ENCODE results near the gene CWC22. TPM values are rescaled to one million over a fixed set of nuclear protein-coding genes. Genes with fewer than 3 reads are reported as not detected.
A peak's percentile ranks its signal among the peaks of the same experiment; 100 is the strongest.
"Not testable (repeated sequence)": the region's sequence is repeated elsewhere in the genome, so short reads cannot be mapped to it uniquely, and the experiment has no call there.

Gene CWC22
- 27.3 TPM for polyA plus RNA-seq
- long read RNA-seq, donor 1, partial matches to known transcripts, result 7 of 8 reads
- long read RNA-seq, donor 1, other reads (novel, unspliced or antisense), result 0 of 8 reads
- long read RNA-seq, donor 2, transcript CWC22-201 (20 exons, 2,392 nt), result major isoform, 7 of 30 reads
- long read RNA-seq, donor 2, partial matches to known transcripts, result 23 of 30 reads
- long read RNA-seq, donor 2, other reads (novel, unspliced or antisense), result 0 of 30 reads
- long read RNA-seq, donor 3, result 0 reads
- long read RNA-seq, donor 4, partial matches to known transcripts, result 0 of 1 reads
- long read RNA-seq, donor 4, other reads (novel, unspliced or antisense), result 0 of 1 reads
- long read RNA-seq, donor 5, partial matches to known transcripts, result 0 of 1 reads
- long read RNA-seq, donor 5, other reads (novel, unspliced or antisense), result 0 of 1 reads
- long read RNA-seq, donor 6, partial matches to known transcripts, result 6 of 7 reads
- long read RNA-seq, donor 6, other reads (novel, unspliced or antisense), result 0 of 7 reads
- long read RNA-seq, donor 7, result 0 reads
- long read RNA-seq, donor 8, transcript CWC22-201 (20 exons, 2,392 nt), result major isoform, 6 of 26 reads
- long read RNA-seq, donor 8, partial matches to known transcripts, result 20 of 26 reads
- long read RNA-seq, donor 8, other reads (novel, unspliced or antisense), result 0 of 26 reads
- long read RNA-seq, donor 9, partial matches to known transcripts, result 17 of 17 reads
- long read RNA-seq, donor 9, other reads (novel, unspliced or antisense), result 0 of 17 reads
- long read RNA-seq, donor 10, transcript CWC22-201 (20 exons, 2,392 nt), result major isoform, 7 of 17 reads
- long read RNA-seq, donor 10, partial matches to known transcripts, result 10 of 17 reads
- long read RNA-seq, donor 10, other reads (novel, unspliced or antisense), result 0 of 17 reads
- long read RNA-seq, donor 11, transcript CWC22-201 (20 exons, 2,392 nt), result major isoform, 6 of 15 reads
- long read RNA-seq, donor 11, partial matches to known transcripts, result 9 of 15 reads
- long read RNA-seq, donor 11, other reads (novel, unspliced or antisense), result 0 of 15 reads

DNA sequence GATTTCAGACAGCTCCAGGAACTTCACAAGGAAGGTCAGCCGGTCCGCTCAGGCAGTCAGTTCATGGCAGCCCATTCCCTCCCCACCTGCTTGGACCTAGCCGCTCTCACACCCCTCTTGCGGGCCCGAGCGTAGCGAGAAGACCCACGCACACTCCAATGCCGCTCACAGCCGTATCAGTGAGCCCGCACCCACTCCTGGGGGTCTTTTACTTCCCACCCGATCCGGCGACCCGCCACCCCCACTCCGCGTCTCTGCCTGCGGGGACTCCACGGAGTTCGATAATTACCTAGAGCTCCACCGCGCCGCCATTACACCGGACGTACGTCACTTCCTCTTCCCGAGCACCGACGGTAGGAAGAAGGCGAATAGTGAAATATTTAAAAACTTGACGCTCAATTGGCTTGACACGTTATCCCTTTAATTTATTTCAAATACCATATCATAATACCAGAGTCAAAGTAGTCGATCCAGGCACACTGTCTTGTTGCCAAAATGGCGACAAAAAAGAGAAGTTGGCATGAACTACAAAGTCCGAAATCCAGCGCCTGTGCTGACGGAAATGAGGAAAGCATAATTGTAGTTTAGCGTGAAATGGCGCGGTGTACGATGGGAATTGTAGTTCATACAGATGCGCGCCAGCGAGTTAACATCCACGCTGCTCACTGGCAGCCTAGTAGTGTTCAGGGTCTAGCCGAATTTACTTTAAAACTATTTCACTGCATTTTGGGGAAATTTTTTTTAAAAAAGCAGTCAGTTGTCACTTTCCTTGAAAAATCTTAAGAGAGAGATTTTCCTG is at the start of gene CWC22:
TSS of gene CWC22 (minus strand) at position 517 of the 799 bp plus-strand sequence. CDS start 13,956 bp downstream, outside the sequence.
- peak; percentile 87 to 96 for DNase-seq
- Histone ChIP-seq H3K36me3 (ENCODE audit: control insufficient read depth, insufficient read depth, low read length) (no peaks in the 10 kb centered on the region), H3K27me3 (ENCODE audit: control insufficient read depth, insufficient read depth, low read length) (no peaks in the 10 kb centered on the region), H3K4me3 (ENCODE audit: low read length) (peak within 1 kb of the TSS; percentile 89), H3K4me1 (ENCODE audit: control insufficient read depth, insufficient read depth, low read length) (peaks cover 3% of the 10 kb centered on the region), H3K27ac (ENCODE audit: low read length) (peak within 1 kb of the TSS; percentile 76), H3K9me3 (ENCODE audit: control insufficient read depth, low read depth, low read length) (no peaks in the 10 kb centered on the region)
- WGBS (ENCODE audit: insufficient coverage, low lambda C conversion rate), result 0% methylated on average over 6 of the region's 46 CpGs

GRCh38 chr2:180056367-180057118 is 49.4 kb upstream of the CWC22 start:
- Histone ChIP-seq H3K27ac (ENCODE audit: low read length) (no peak overlapping the region), H3K9me3 (ENCODE audit: control insufficient read depth, low read depth, low read length) (no peaks in the 10 kb centered on the region), H3K36me3 (ENCODE audit: control insufficient read depth, insufficient read depth, low read length) (no peaks in the 10 kb centered on the region), H3K4me3 (ENCODE audit: low read length) (no peak overlapping the region), H3K27me3 (ENCODE audit: control insufficient read depth, insufficient read depth, low read length) (no peaks in the 10 kb centered on the region), H3K4me1 (ENCODE audit: control insufficient read depth, insufficient read depth, low read length) (no peaks in the 10 kb centered on the region)
- 60% methylated on average over 3 of the region's 15 CpGs for WGBS (ENCODE audit: insufficient coverage, low lambda C conversion rate)
- peak in 1 of 2 donors; percentile 26 for DNase-seq

- not testable (repeated sequence) for H3K27me3 ChIP-seq (ENCODE audit: control insufficient read depth, insufficient read depth, low read length); DNase-seq; H3K4me1 ChIP-seq (ENCODE audit: control insufficient read depth, insufficient read depth, low read length); H3K9me3 ChIP-seq (ENCODE audit: control insufficient read depth, low read depth, low read length); H3K36me3 ChIP-seq (ENCODE audit: control insufficient read depth, insufficient read depth, low read length); H3K4me3 ChIP-seq (ENCODE audit: low read length); H3K27ac ChIP-seq (ENCODE audit: low read length)
- WGBS (ENCODE audit: insufficient coverage, low lambda C conversion rate), result 43% methylated on average over 1 of the region's 1 CpG
Observed at GRCh38 chr2:180054576-180054975, 47.5 kb upstream of the CWC22 start.

- no peak overlapping the region for H3K4me3 ChIP-seq (ENCODE audit: low read length)
- H3K36me3 ChIP-seq (ENCODE audit: control insufficient read depth, insufficient read depth, low read length), result no peaks in the 10 kb centered on the region
- no peaks in the 10 kb centered on the region for H3K27me3 ChIP-seq (ENCODE audit: control insufficient read depth, insufficient read depth, low read length)
- no peak for DNase-seq
- no peaks in the 10 kb centered on the region for H3K9me3 ChIP-seq (ENCODE audit: control insufficient read depth, low read depth, low read length)
- H3K27ac ChIP-seq (ENCODE audit: low read length), result no peak overlapping the region
- WGBS (ENCODE audit: insufficient coverage, low lambda C conversion rate), result 43% methylated on average over 2 of the region's 3 CpGs
- H3K4me1 ChIP-seq (ENCODE audit: control insufficient read depth, insufficient read depth, low read length), result no peaks in the 10 kb centered on the region
Observed at GRCh38 chr2:180050246-180050645, 43.1 kb upstream of the CWC22 start.

GRCh38 chr2:180048251-180048650 is 41.2 kb upstream of the CWC22 start:
- WGBS (ENCODE audit: insufficient coverage, low lambda C conversion rate), result 50% methylated on average over 1 of the region's 1 CpG
- H3K9me3 ChIP-seq (ENCODE audit: control insufficient read depth, low read depth, low read length), result no peaks in the 10 kb centered on the region
- H3K27me3 ChIP-seq (ENCODE audit: control insufficient read depth, insufficient read depth, low read length), result no peaks in the 10 kb centered on the region
- no peak overlapping the region for H3K27ac ChIP-seq (ENCODE audit: low read length)
- no peak for DNase-seq
- no peaks in the 10 kb centered on the region for H3K36me3 ChIP-seq (ENCODE audit: control insufficient read depth, insufficient read depth, low read length)
- H3K4me3 ChIP-seq (ENCODE audit: low read length), result no peak overlapping the region
- no peaks in the 10 kb centered on the region for H3K4me1 ChIP-seq (ENCODE audit: control insufficient read depth, insufficient read depth, low read length)

DNA sequence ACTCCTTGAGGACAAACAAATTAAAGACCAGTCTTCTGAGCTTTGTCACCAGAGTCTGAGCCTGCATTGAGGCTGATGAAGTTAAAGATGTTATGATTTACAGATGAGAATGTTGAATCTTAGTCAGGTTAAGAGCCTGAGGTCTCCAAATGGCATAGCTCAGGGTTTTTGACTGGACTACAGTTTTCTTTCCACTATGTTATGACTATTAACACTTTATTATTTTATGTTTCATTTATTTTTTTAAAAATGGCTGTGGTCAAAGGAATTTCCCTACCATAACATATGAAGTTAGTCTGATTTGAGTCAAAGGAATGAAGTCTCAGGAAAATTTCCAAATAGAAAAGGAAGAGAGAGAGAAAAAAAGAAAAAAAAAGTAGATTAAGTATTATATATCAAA is 39.7 kb upstream of the CWC22 start:
- H3K4me1 ChIP-seq (ENCODE audit: control insufficient read depth, insufficient read depth, low read length), result no peaks in the 10 kb centered on the region
- no peaks in the 10 kb centered on the region for H3K36me3 ChIP-seq (ENCODE audit: control insufficient read depth, insufficient read depth, low read length)
- no peak overlapping the region for H3K27ac ChIP-seq (ENCODE audit: low read length)
- no peak for DNase-seq
- H3K9me3 ChIP-seq (ENCODE audit: control insufficient read depth, low read depth, low read length), result no peaks in the 10 kb centered on the region
- no peak overlapping the region for H3K4me3 ChIP-seq (ENCODE audit: low read length)
- no peaks in the 10 kb centered on the region for H3K27me3 ChIP-seq (ENCODE audit: control insufficient read depth, insufficient read depth, low read length)

DNA sequence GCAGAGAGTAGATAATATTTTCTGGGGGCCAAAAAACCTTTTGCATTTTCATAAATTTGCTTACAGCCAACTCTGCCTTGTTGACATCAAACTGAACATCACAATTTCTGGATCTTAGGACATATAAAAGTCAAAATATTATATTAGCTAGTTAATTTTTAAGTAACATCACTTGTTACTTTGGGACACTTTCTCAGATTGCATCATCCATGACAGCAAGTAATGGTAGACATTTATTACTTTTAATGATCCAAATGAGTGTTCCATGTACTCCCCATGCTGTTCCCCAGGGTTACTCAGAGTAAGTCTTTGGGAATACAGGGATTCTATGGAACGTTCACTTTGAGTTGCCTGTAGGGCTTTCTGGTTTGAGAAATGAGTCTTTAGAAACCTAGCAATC is 39.1 kb upstream of the CWC22 start:
- no peak overlapping the region for H3K4me3 ChIP-seq (ENCODE audit: low read length)
- no peak for DNase-seq
- H3K36me3 ChIP-seq (ENCODE audit: control insufficient read depth, insufficient read depth, low read length), result no peaks in the 10 kb centered on the region
- H3K4me1 ChIP-seq (ENCODE audit: control insufficient read depth, insufficient read depth, low read length), result no peaks in the 10 kb centered on the region
- no peaks in the 10 kb centered on the region for H3K9me3 ChIP-seq (ENCODE audit: control insufficient read depth, low read depth, low read length)
- H3K27ac ChIP-seq (ENCODE audit: low read length), result no peak overlapping the region
- WGBS (ENCODE audit: insufficient coverage, low lambda C conversion rate), result 100% methylated on average over 1 of the region's 1 CpG
- no peaks in the 10 kb centered on the region for H3K27me3 ChIP-seq (ENCODE audit: control insufficient read depth, insufficient read depth, low read length)

- Histone ChIP-seq H3K4me3 (ENCODE audit: low read length) (no peak overlapping the region), H3K4me1 (ENCODE audit: control insufficient read depth, insufficient read depth, low read length) (no peaks in the 10 kb centered on the region), H3K27me3 (ENCODE audit: control insufficient read depth, insufficient read depth, low read length) (no peaks in the 10 kb centered on the region), H3K27ac (ENCODE audit: low read length) (no peak overlapping the region), H3K9me3 (ENCODE audit: control insufficient read depth, low read depth, low read length) (no peaks in the 10 kb centered on the region), H3K36me3 (ENCODE audit: control insufficient read depth, insufficient read depth, low read length) (no peaks in the 10 kb centered on the region)
- WGBS (ENCODE audit: insufficient coverage, low lambda C conversion rate), result 100% methylated on average over 1 of the region's 1 CpG
- DNase-seq, result no peak
Observed at GRCh38 chr2:180040146-180040925, 33.2 kb upstream of the CWC22 start.

DNA sequence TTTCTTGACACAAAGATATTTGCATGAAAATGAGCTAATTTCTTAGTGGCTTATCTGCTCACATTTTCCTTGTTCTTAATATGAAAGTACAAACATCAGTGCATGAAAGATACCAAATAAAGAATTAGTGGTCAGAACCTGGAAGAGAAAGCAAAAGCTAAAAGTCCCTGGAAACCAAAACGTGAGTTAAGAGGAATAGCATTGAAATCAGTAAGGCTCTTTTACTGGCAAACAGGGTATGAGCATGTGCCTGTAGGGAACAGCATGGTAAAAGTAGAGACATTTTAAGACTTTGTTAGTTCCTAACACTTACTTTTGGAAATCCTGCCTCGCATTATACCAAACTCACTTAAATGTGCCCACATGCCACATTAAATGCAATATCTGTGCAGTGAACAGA is 31.9 kb upstream of the CWC22 start:
- no peak overlapping the region for H3K27ac ChIP-seq (ENCODE audit: low read length)
- H3K27me3 ChIP-seq (ENCODE audit: control insufficient read depth, insufficient read depth, low read length), result no peaks in the 10 kb centered on the region
- no peaks in the 10 kb centered on the region for H3K4me1 ChIP-seq (ENCODE audit: control insufficient read depth, insufficient read depth, low read length)
- 92% methylated on average over 2 of the region's 2 CpGs for WGBS (ENCODE audit: insufficient coverage, low lambda C conversion rate)
- H3K4me3 ChIP-seq (ENCODE audit: low read length), result no peak overlapping the region
- H3K9me3 ChIP-seq (ENCODE audit: control insufficient read depth, low read depth, low read length), result no peaks in the 10 kb centered on the region
- no peak for DNase-seq
- no peaks in the 10 kb centered on the region for H3K36me3 ChIP-seq (ENCODE audit: control insufficient read depth, insufficient read depth, low read length)
